ENCODE results near the gene TMEM11.

TMEM11 gene, protein sequence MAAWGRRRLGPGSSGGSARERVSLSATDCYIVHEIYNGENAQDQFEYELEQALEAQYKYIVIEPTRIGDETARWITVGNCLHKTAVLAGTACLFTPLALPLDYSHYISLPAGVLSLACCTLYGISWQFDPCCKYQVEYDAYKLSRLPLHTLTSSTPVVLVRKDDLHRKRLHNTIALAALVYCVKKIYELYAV

DNA sequence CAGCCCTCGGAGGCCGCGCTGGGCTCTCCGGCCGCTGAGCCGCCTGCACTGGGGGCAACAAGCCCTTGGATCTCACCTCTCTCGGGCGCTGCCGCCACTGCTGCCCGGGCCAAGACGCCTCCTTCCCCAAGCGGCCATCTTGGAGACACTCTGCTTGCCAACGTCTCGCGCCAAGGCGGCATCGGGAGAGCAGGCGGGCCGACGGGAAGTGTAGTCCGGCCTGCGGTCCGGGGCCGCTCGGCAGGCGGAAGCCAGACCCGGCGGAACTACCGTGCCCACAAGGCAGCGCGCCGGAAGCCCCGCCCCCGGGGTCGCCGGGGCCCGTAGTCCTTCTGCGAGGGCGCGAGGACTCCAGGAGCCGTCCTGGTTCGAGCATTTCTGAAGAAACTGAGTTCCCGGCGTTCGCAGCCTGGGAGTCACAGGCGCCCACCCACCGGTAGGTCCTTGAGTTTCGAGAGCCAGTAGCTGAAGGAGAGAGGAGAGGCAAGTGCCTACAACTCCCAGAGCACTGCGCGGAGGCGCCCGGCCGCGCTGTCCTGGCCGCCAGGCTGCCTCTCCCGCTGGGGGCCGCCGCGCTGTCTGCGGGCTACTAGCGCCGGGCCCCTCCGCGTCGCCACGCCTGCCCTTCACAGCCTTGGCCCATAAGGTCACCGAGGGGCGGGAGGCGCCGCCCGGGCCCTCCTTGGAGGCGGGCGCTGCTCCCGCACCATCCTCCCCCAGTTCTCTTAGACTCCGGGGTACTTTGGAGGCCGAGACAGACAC lies at the start of gene TMEM11:
Gene TMEM11, minus strand, starts transcription at position 147 of the 762 bp plus-strand sequence. Its CDS starts 9 bp downstream, at position 138.
- DNase-seq (ENCODE audit: low read depth in 2 of 2): peak; percentile 90 to 92

- DNase-seq (ENCODE audit: low read depth in 2 of 2): no peak
Measured at GRCh38 chr17:21263376-21263775, 49.4 kb upstream of the TMEM11 start.

- DNase-seq (ENCODE audit: low read depth in 2 of 2): no peak
Measured at GRCh38 chr17:21262259-21262993, 48.5 kb upstream of the TMEM11 start.

GRCh38 chr17:21258593-21258992 lies 44.6 kb upstream of the TMEM11 start:
- DNase-seq (ENCODE audit: low read depth in 2 of 2): no peak

GRCh38 chr17:21253646-21254441 lies 39.9 kb upstream of the TMEM11 start:
- DNase-seq (ENCODE audit: low read depth in 2 of 2): no peak

- DNase-seq (ENCODE audit: low read depth in 2 of 2): peak; percentile 52 to 55
Measured at GRCh38 chr17:21252796-21253645, 39.1 kb upstream of the TMEM11 start, which contains the start of gene NATD1. NATD1 (minus strand) TSS chr17:21253410; CDS start chr17:21253264, 146 bp downstream.

- DNase-seq (ENCODE audit: low read depth in 2 of 2): no peak
Measured at GRCh38 chr17:21252289-21252795, 38.4 kb upstream of the TMEM11 start.

DNA sequence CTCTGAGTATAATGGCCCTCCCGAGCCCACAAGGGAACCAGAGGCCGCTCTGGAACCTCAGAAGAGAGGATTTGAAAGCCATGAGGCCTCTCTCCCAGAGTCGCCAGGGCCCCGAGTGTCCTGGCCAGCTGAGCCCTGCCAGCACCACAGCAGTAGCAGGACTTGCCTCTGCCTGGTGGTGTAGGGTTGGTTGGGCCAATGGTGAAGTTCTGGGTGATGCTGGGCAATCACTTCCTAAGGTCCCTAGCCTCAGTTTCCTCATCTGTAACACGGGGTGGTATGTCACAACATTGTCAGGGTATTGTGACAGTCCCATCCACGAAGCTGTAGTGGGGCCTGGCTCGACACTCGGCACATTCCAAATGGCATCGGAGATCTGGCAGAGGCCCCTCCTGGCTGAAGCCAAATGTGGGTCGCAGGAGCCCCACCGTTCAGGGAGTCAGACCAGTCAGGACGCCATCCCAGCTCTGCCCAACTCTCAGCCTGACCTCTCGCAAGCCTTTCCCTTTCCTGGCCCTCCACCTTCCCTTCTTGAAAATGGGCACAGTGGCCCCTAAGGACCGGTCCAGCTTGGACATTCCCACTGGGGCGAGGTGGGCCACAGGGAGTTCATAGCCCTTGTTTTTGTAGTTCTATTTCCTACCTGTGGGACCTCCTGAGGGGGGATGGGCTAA lies 37.5 kb upstream of the TMEM11 start:
- DNase-seq (ENCODE audit: low read depth in 2 of 2): no peak

- no peak for DNase-seq (ENCODE audit: low read depth in 2 of 2)
Measured at GRCh38 chr17:21250854-21251253, 36.9 kb upstream of the TMEM11 start.

- DNase-seq (ENCODE audit: low read depth in 2 of 2): no peak
Measured at GRCh38 chr17:21249920-21250703, 36.2 kb upstream of the TMEM11 start.

GRCh38 chr17:21249086-21249795 lies 35.3 kb upstream of the TMEM11 start:
- DNase-seq (ENCODE audit: low read depth in 2 of 2): no peak

- DNase-seq (ENCODE audit: low read depth in 2 of 2): no peak
Measured at GRCh38 chr17:21248500-21248899, 34.5 kb upstream of the TMEM11 start.

- DNase-seq (ENCODE audit: low read depth in 2 of 2): no peak
Measured at GRCh38 chr17:21247552-21248258, 33.7 kb upstream of the TMEM11 start.

DNA sequence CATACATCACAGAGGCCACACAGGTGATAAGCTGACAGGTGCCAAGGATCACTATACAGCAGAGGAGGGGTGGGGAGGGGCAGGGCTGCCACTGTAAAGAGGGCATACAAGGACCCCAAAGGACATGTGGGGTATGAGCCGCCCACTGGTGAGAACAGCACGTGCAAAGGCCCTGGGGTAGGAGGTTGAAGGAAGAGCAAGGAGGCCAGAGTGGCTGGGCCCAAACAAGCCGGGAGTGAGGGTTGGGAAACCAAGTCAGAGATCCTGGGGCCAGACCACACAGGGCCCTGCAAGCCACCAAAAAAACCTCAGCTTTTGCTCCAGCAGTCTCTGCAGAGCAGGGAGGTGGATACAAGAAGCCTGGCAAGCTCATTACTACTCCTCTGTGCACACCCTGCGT lies 32.7 kb upstream of the TMEM11 start:
- no peak for DNase-seq (ENCODE audit: low read depth in 2 of 2)

DNA sequence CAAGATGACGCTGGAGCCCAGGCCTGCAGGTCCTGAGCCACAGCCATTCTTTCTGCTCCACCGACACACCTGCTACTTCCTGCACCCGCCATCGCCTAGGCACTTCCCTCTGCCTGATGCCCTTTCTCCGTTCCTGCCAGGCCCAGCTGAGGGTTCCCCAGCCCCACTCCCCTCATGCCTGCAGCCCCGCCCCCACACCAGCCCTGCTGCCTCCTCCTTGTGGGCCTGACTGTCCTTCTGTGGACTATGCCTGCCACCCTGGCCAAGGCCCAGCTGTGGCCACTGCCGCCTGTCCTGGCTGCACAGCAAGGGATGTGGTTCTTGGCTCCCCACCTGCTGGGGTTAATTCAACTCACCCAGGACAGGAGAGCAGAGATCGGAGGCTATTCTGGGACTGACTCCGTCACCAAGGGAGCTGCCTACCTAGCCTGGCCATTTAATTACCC lies 31.7 kb upstream of the TMEM11 start:
- DNase-seq (ENCODE audit: low read depth in 2 of 2): no peak

DNA sequence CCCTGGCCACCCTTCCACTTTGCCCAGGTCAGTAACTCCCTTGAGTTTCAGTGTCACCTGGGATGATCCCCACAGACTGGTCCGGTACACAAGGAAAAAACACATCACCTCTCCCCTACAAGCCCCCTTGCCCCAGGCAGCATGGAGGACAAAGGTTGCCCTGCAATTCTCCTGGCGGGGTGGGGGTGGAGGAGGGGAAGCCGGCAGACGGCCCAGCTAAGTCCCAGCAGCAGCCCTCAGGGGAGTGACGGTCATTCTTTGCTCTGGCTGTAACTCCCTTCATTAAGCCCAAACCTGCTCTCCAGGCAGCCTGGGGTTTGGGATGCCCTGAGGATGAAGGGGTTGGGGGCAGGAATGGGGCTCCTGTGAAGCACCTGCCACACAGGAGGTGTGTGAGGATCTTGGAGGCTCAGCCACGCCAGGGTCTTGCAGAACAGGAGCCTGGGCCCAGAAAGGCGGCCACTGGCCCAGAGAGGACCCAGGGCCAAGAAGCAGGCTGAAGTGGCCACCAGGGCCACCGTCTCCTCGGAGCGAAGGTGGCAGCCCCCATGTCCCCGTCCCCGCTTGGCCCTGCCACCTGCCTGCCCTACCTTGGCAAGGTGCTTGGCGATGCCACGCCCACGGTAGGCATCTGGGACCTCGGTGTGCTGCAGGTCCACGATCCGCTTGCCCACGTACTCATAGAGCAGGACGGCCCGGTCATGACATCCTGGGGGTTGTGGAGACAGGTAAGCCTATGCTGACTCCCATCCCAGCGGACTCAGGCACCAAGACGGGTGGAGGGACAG lies 29.7 kb upstream of the TMEM11 start:
- no peak for DNase-seq (ENCODE audit: low read depth in 2 of 2)
